DOHH2 (cell line): ENCODE measurements around the gene FGF7.

Experiments used
- H3F3A ChIP-seq: fragments of 200-600 bp; sonication (generic), shearing (Covaris generic); 2 replicates; pipeline ENCODE4 v1.6.0; 2016; ENCODE audit warnings: antibody characterized with exemption, mild to moderate bottlenecking; ENCODE audit not compliant: control insufficient read depth, insufficient read depth
- H3K27ac ChIP-seq: fragments of 200-600 bp; sonication (generic); 2 replicates; pipeline ENCODE4 v1.5.1; 2014; ENCODE audit warnings: low read depth, mild to moderate bottlenecking, low read length, moderate library complexity
- H3K27me3 ChIP-seq: fragments of 200-600 bp; sonication (generic); 2 replicates; pipeline ENCODE4 v1.6.1; 2014; ENCODE audit warnings: mild to moderate bottlenecking, low read length, mixed read lengths; ENCODE audit not compliant: control insufficient read depth
- H3K36me3 ChIP-seq: fragments of 200-600 bp; sonication (generic); 2 replicates; pipeline ENCODE4 v1.6.1; 2014; ENCODE audit warnings: mild to moderate bottlenecking, low read length, moderate library complexity, mixed read lengths; ENCODE audit not compliant: control insufficient read depth
- H3K4me1 ChIP-seq: fragments of 200-600 bp; sonication (generic); 2 replicates; pipeline ENCODE4 v1.6.1; 2014; ENCODE audit warnings: mild to moderate bottlenecking, low read length, mixed read lengths; ENCODE audit not compliant: control insufficient read depth
- H3K4me2 ChIP-seq: fragments of 200-600 bp; sonication (generic); 2 replicates; pipeline ENCODE4 v1.6.0; 2014; ENCODE audit warnings: mild to moderate bottlenecking, low read length, moderate library complexity
- H3K4me3 ChIP-seq: fragments of 200-600 bp; sonication (generic); 2 replicates; pipeline ENCODE4 v1.5.1; 2014; ENCODE audit warnings: mild to moderate bottlenecking, low read length, mixed read lengths
- H3K79me2 ChIP-seq: fragments of 200-600 bp; sonication (generic); 2 replicates; pipeline ENCODE4 v1.6.1; 2014; ENCODE audit warnings: mild to moderate bottlenecking, low read length, mixed read lengths; ENCODE audit not compliant: control insufficient read depth
- H3K9me2 ChIP-seq: fragments of 200-600 bp; sonication (generic); replicated peaks from 2 replicates; pipeline ENCODE4 v1.6.1; 2014; ENCODE audit warnings: mild to moderate bottlenecking, low read length, mixed read lengths; ENCODE audit not compliant: control insufficient read depth
- H3K9me3 ChIP-seq: fragments of 200-600 bp; sonication (generic); 2 replicates; pipeline ENCODE4 v1.6.1; 2014; ENCODE audit warnings: antibody characterized with exemption, low read length, mixed read lengths; ENCODE audit not compliant: control insufficient read depth, insufficient read depth
- H4K20me1 ChIP-seq: fragments of 200-600 bp; sonication (generic); 2 replicates; pipeline ENCODE4 v1.6.0; 2014; ENCODE audit warnings: low read depth, mild to moderate bottlenecking, antibody characterized with exemption, low read length, moderate library complexity; ENCODE audit not compliant: control insufficient read depth, insufficient read depth
- CTCF ChIP-seq: fragments of 200-600 bp; sonication (generic); IDR thresholded peaks from one replicate; pipeline ENCODE4 v1.5.1; 2014; ENCODE audit warnings: antibody characterized with exemption, mild to moderate bottlenecking, low read depth, low read length; ENCODE audit not compliant: poor library complexity, severe bottlenecking
- EZH2phosphoT487 ChIP-seq: fragments of 200-600 bp; sonication (generic); IDR thresholded peaks from 2 replicates; pipeline ENCODE4 v1.6.1; 2017; ENCODE audit warnings: borderline replicate concordance, mild to moderate bottlenecking, antibody characterized with exemption, low read length, moderate library complexity, mixed read lengths

FGF7 gene

GRCh38 chr15:49435174-49435573, 12.1 kb downstream of the FGF7 start:
- H3K4me2 ChIP-seq, result no peak overlapping the region
- H3K4me3 ChIP-seq, result no peak overlapping the region
- H4K20me1 ChIP-seq, result no peaks in the 10 kb centered on the region
- H3K36me3 ChIP-seq, result no peaks in the 10 kb centered on the region
- no peak overlapping the region for H3K27ac ChIP-seq
- no peaks in the 10 kb centered on the region for H3K9me3 ChIP-seq
- H3K27me3 ChIP-seq, result 0 out of 2 replicates have a peak, but pooled peaks cover 4% of the 10 kb centered on the region
- H3K79me2 ChIP-seq, result no peaks in the 10 kb centered on the region
- TF ChIP-seq CTCF (no peak), EZH2phosphoT487 (no peak)
- H3F3A ChIP-seq, result no peaks in the 10 kb centered on the region
- H3K4me1 ChIP-seq, result peaks cover 17% of the 10 kb centered on the region
- no peaks in the 10 kb centered on the region for H3K9me2 ChIP-seq

GRCh38 chr15:49436751-49437150, 13.7 kb downstream of the FGF7 start:
- Histone ChIP-seq H3F3A (no peaks in the 10 kb centered on the region), H3K79me2 (no peaks in the 10 kb centered on the region), H3K4me3 (no peak overlapping the region), H3K4me2 (no peak overlapping the region), H3K27me3 (no peaks in the 10 kb centered on the region), H3K4me1 (peaks cover 17% of the 10 kb centered on the region), H3K36me3 (no peaks in the 10 kb centered on the region), H3K9me2 (no peaks in the 10 kb centered on the region), H4K20me1 (no peaks in the 10 kb centered on the region), H3K27ac (no peak overlapping the region), H3K9me3 (no peaks in the 10 kb centered on the region)
- no peak for TF ChIP-seq EZH2phosphoT487
- no peak for TF ChIP-seq CTCF

GRCh38 chr15:49438962-49439631, 16.1 kb downstream of the FGF7 start:
- Histone ChIP-seq H3K9me2 (no peaks in the 10 kb centered on the region), H3K27me3 (no peaks in the 10 kb centered on the region), H3K79me2 (no peaks in the 10 kb centered on the region), H3K4me3 (0 out of 2 replicates have a peak overlapping the region, but pooled peaks have one; percentile 2), H3K4me2 (peak overlapping the region; percentile 28), H3F3A (no peaks in the 10 kb centered on the region), H3K4me1 (peaks cover 17% of the 10 kb centered on the region), H3K36me3 (no peaks in the 10 kb centered on the region), H4K20me1 (no peaks in the 10 kb centered on the region), H3K27ac (no peak overlapping the region), H3K9me3 (no peaks in the 10 kb centered on the region)
- TF ChIP-seq CTCF (no peak), EZH2phosphoT487 (no peak)
